ENCODE data around the gene OARD1.

OARD1 gene

DNA sequence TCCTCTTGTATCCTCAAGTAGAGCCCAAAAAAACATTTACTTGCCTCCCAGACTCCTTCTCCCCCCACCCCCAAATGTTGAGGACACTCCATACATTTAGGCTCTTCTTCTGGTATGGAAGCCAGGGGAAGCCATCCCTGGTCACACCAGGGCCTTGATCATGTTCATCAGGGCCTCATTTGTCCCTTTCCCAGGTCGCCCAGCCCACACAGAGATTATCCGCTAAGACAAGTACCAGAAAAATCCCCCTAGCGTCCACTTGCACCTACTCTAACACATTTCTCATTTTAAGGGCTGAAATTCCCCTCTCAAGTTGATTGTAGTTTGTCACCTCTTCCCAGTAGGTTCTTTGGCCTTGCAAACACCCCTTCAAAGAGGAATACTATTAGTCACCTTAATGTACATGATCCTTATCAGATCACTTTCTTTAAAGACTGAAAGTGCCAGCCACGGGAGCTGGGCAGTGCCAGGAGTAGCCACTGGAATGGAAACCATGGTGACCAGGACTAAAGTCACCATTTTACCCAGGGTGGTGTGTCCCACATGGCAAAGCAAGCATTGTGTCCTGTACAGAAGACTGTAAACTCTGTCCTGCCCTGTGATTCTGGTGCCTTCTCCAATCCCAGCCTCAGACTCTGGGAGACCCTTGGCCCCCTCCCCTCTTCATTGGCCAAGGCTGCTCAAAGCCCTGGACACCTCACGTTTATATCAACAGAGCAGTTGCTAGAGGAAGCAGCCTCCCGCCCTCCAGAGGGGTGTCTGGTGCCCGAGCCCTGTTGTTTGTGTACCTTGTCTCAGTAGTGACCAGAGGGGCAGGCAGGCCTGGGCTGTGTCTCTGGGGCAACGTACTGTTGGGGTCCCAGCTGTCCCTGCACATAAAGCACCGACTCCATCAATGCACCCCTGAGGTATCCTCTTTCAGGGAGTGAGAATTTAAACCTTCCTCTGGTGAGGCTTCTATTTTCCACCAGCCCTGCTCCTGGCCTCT, 24.1 kb downstream of the OARD1 start:
- DNase-seq (ENCODE audit: low read depth) = no peak

GRCh38 chr6:41047306-41047705, 24.9 kb downstream of the OARD1 start:
- no peak for DNase-seq (ENCODE audit: low read depth)

DNA sequence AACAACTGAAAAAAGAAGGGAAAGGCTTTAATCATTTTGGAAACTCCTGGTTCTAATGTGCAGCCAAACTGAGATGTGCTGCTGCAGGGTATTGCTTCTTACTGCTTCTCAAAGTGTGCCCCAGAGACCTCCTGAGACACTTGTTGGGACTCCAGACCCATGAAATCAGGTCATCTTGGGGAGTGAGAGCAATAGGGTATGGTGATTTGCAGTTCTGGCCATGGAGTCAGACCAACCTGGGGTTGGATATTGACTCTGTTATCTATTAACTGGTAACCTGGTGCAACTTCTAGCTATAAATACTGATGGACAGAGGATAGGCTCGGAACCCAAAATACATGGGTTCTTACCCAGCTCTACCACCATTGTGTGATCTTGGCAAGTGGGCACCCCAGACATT, 26.1 kb downstream of the OARD1 start:
- DNase-seq (ENCODE audit: low read depth) = no peak

DNA sequence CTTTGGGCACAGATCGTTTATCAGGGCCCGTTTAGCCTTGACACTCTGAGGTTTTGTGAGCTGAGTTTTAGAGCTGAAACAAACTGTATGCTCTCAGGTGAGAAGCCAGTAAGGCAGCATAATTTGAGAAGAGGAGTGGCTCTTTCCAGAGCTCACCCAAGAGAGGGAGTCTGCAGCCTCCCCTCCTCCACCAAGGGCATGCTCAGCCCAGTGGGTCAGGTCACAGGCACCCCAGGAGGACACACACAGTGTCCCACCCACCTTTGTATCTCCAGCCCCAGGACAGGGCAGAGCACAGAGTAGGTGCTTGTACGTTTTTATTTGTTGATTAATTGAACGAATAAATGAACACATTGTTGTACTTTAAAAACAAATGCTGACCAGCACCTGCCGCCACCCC, 26.5 kb downstream of the OARD1 start:
- no peak for DNase-seq (ENCODE audit: low read depth)

GRCh38 chr6:41043151-41043550, 29.0 kb downstream of the OARD1 start:
- no peak for DNase-seq (ENCODE audit: low read depth)

DNA sequence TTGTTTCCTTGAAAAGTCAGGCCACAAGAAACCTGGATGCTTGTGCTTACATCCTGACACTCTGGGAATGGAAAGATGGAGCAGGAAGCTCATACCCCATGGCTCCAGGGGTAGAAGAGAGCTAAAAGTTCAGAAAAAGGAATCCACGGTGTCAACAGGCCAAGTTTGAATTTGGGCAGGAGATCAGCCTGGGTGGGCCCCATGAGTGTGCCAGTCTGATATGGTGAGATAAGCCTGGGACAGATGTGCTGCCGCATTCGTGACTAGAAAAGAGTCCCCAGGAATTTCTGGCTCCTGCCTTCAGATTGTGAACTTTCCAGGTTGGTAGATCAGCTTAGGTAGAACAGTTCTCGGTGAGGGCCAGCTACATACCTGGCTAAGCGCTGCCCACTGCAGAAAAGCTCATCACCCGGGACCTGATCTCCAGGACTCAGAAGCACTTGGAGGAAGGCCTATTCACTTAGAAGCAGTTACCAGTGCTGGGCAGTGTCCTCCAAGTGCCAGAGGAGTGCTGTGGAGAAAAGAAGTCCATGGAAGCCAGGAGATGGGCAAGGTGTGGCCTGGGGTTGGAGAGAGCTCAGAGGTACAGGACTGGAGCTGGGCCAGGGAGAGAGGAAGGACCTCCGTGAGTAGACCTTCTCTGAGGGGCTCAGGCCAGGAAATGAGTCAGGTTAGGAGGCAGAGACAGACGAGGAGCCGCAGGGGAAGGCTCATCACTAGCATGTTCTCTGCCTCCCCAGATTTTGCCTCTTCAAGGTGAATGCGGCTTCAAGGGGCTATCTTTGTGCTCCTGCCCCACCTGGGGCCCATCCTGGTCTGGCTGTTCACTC, 29.7 kb downstream of the OARD1 start, which contains the start of gene TSPO2:
Gene TSPO2 (plus strand): TSS at position 242 of the 830 bp plus-strand sequence. CDS start 519 bp downstream, at position 761.
- no peak for DNase-seq (ENCODE audit: low read depth)

GRCh38 chr6:41040940-41041536, 31.1 kb downstream of the OARD1 start:
- no peak for DNase-seq (ENCODE audit: low read depth)

GRCh38 chr6:41040101-41040939, 31.8 kb downstream of the OARD1 start:
- DNase-seq (ENCODE audit: low read depth) = no peak

DNA sequence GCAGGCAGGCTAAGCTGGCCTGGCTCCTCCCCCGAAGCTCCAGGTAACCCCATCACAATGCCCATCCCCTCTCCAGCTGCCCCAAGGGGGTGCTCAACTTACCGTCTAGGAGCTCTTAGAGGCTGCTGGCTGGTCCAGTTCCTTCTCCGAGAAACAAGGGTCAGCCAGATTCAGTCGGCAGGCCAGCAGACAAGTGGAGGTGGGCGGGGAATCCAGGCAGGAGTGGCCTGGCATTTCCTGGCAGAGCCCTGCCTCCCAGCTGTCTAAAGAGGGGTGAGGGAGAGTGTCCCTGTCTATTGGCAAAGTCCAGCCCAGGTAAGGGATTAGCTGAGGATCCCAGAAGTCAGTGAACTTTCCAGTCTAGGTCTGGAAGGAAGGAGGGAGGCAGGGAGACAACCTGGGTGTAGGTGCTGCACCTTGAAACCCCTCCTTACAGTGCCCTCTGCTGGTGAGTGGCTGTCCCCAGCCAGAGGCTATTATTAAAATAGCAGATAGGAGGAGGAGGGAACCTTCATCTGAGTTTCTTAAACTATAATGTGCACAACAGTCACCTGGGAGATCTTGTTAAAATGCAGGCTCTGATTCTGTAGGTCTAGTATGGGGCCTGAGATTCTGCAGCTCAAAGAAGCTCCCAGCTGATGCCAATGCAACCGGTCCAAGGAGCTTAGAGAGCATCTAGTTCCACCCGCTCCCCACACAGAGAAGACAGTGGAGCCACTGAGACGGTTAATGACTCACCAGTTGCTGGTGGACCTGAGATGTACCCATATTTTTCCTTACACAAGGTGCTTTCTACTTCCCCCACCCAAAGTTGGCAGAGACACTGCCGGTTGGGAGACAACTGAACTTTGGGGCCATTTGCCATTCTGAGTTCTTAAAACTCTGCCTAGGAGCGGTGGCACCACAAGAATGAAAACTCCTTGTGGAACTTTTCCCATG, 32.8 kb downstream of the OARD1 start, which contains the start of gene UNC5CL:
Gene UNC5CL (minus strand): TSS at position 162 of the 939 bp plus-strand sequence. CDS start 4,147 bp downstream, outside the sequence.
- peak; percentile 24 for DNase-seq (ENCODE audit: low read depth)

DNA sequence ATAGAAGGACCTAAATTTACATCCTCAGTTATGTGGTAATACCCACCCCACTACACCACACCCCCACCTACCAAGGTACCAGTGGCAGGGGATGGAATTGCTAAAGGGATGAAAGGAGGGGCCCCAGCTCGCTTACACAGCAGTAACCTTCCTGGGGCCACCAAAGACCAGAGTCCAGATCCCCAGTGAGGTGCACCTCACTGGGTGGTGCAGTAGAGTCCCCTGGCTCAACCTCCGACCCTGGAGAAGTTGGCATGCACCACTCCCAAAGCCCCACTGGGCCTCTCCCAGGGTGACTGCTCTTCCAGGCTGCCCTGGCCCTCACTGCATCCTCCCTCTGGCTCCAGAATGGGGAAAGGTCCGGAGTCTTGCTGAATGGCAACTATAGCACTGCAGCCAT, 34.0 kb downstream of the OARD1 start:
- DNase-seq (ENCODE audit: low read depth) = no peak

DNA sequence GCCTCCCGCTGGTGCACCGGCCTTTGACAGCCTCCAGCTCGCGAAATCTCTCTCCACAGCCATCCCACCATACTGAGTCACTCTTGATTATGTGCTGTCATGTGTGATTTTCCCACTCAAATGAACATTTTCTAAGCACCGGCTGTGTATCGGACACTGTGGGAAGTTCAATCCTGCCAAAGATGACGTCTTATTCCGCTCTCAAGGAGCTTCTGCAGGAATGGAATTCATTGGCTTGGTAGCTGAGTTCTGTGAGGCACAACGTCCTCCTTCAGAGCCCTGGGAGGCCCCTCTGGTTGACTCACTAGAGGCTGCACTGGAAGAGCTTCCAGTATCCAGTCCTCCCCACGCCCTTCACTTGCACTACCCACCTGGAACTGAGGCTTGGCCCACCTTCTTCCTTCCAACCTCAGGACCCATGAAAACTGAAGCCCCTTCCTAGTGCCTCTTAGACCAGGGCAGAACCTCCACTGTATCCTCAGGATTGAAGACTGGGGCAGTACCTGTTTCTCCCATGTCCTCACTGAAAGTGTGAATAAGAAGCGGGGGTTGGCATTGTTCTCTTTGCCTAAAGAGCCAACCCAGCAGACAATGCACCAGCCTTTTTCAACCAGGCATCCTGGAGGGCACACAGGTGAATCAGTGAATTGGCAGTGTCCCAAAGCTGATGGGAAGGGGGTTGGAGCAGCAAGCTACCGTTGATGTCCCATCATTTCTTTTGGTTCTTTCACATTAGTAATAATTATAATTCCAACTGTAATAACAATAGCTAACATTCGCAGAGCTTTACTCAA, 34.9 kb downstream of the OARD1 start:
- no peak for DNase-seq (ENCODE audit: low read depth)

DNA sequence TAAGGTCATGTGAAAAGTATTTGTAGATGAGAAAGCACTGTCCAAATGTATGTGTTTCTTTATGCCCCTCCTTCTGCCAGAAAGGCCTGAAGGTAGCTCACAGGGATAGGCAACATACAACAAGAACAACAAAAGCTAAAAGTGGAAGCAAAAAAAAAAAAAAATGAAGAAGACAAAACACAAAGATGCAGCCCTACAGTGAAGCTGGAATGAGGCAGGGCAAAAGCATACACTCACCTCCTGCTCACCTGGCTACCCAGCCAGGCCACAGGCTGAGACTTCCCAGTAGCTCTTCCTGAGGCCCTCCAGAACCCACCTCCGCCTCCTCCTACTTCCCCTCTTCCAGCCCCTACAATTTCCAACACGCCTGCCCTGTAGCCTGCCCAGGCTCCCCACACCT, 35.6 kb downstream of the OARD1 start:
- DNase-seq (ENCODE audit: low read depth) = no peak

- no peak for DNase-seq (ENCODE audit: low read depth)
These were observed 36.0 kb downstream of the OARD1 start for GRCh38 chr6:41036186-41036585.

GRCh38 chr6:41033776-41034175, 38.4 kb downstream of the OARD1 start:
- DNase-seq (ENCODE audit: low read depth) = no peak

GRCh38 chr6:41032830-41033229, 39.3 kb downstream of the OARD1 start:
- DNase-seq (ENCODE audit: low read depth) = no peak

DNA sequence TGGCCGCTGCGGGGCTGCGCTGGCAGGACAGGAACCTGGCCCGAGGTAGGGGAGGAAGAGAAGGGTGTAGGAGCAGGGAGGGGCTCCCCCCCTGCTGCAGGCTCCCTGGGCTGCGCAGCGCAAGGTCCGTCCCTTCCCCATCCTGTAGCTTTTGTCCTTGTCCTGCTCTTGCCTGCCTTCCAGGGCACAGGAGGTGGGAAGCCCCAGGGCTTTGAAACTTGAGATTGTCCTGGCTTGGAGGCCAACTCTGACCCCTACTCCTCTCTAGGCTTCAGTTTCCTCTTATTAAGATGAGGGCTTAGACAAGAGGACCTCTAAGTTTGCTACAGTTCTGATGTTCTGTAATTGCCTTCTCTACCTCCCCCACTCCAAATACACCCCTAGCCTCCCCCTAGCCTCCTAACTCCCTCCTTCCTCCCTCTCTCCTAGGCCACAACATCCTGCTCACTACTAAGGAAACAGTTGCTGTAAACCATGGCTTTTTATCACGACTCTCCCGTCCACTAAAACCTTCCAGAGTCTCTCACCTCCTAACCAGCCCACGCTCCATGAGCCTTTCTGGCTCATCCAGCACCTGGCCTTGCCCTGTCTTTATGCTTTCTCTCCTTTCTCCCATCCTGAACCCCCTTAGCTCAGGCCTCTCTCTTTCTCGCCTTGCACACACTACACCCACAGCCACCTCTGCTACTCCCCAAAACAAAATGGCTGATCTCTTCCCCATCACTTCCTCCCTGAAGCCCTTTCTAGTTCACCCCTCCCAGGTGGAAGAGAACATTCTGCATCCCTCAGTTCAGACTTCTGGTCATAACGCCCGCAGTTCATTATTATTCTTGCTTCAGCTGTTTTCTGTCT, 43.4 kb downstream of the OARD1 start:
- DNase-seq (ENCODE audit: low read depth) = no peak

DNA sequence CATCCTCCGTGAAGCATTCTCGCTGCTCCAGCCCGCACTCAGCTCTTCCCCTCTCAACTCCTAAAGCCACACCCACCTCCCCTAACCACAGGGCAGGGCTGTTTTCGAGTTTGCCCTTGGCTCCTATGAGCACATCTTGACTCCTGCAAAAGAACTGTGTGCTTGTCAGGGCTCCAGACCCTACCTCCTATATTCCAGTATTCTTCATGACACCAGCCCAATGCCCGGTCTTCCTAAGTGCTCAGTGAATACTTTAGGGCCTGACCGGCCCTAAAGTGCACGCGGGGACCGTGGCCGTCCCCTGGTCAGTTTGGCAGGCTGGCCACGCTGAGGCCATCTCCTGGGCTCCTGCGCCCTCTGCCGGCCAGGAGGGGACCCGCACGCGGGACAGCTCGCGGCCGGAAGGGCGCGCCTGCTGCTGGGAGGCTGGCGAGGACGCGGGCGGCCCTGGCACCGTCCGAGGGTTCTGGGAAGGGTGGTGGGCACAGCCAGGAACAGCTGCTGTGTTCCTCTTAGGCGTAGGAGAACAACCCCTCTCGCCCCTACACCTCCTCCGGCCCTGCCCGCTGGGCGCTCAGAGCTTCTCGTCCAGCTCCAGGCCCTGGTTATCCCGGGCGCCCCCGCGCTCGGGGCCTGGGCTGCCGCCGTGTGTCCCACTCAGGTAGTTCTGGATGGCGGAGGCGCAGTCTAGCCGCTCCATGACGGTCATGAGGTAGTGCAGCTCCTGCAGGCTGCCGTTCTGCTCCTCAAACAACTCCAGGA, 44.2 kb downstream of the OARD1 start:
- peak; percentile 62 for DNase-seq (ENCODE audit: low read depth)

GRCh38 chr6:41027241-41027640, 44.9 kb downstream of the OARD1 start:
- no peak for DNase-seq (ENCODE audit: low read depth)

Data from activated T-helper 1 cell treated with Interleukin-2 at 50 U/mL for 16 hours (primary cell).